Activated CD8-positive, alpha-beta memory T cell treated with anti-CD3 and anti-CD28 coated beads for 36 hours (primary cell): Measurements from ENCODE around the gene VAV1. TPM values are rescaled to one million over a fixed set of nuclear protein-coding genes. Genes with fewer than 3 reads are reported as not detected.

Experiments used
- CTCF ChIA-PET: fragments of 350-600 bp; sonication (Branson Sonifier 250); formaldehyde crosslinking; loops from one replicate; lab custom pipeline; 2021; ENCODE audit warnings: antibody characterized with exemption; lab: Charles Lee
- POLR2A ChIA-PET: fragments of 350-600 bp; sonication (Branson Sonifier 250); formaldehyde crosslinking; loops from one replicate; lab custom pipeline; 2021; ENCODE audit warnings: antibody characterized with exemption; lab: Charles Lee
- total RNA-seq, 2 experiments: library from RNA; stranded (reverse); gene quantifications; one replicate each; pipeline ENCODE4 v1.2.3, GENCODE V29; 2021

VAV1 gene
- total RNA-seq, 2 experiments from 2014 or later: 59.5 to 59.7 TPM

DNA sequence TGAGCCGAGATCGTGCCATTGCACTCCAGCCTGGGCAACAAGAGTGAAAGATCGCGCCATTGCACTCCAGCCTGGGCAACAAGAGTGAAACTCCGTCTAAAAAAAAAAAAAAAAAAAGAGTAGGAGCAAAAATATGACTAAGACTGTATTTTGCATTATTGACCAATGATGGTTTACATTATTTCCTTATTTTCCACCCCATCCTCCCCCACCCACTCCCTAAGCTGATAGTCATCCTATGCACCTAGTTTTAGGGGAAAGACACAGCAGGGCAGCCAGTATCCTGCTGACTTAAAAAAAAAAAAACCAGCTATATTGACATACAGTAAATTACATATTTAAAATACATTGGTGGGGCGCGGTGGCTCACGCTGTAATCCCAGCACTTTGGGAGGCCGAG lies 25.1 kb downstream of the VAV1 start:
- ChIA-PET CTCF (no interaction called here), POLR2A (interaction anchor here (0.7 kb wide), 2 partner anchors 9 to 61 kb away, joined by 5 read pairs; no protein-coding TSS in a partner anchor)

- ChIA-PET CTCF (interaction anchor here (0.8 to 3.7 kb wide), 5 partner anchors 13 to 159 kb away, joined by 3 to 28 read pairs (median 7); partner anchors contain the start of genes SH2D3A and VAV1), POLR2A (interaction anchor here (0.9 to 2.3 kb wide), 6 partner anchors 10 to 318 kb away, joined by 3 to 27 read pairs (median 4); partner anchors contain the start of genes TNFSF14 and VAV1)
These were observed 27.8 kb downstream of the VAV1 start for GRCh38 chr19:6800160-6800790.

DNA sequence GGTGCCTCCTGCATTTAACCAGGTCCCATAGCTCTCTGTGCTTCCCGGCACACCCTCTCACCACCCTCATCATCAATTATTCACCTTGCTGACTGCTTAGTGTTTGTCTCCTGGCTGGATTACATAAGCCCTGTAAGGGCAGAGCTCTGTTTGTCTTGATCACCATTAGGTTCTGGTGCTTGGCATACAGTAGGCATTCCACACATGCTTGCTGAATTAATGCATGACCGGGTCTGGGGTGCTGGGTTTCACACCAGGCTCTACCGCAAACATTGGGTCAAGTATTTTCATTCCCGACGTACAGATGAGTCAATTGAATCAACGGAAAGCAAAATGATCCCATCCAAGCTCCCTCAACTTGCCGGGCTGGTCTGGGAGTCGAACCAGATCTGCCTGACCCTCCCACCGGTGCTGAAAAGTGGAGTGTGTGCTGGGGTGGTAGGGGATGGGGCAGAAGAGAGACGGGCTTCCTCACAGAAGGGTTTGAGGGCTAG lies 28.5 kb downstream of the VAV1 start:
- ChIA-PET CTCF (interaction anchor here (0.6 to 3.7 kb wide), 7 partner anchors 12 to 160 kb away, joined by 3 to 28 read pairs (median 6); partner anchors contain the start of genes SH2D3A and VAV1), POLR2A (interaction anchor here (0.9 to 2.3 kb wide), 7 partner anchors 9 to 319 kb away, joined by 3 to 27 read pairs (median 4); partner anchors contain the start of genes TNFSF14 and VAV1)

- ChIA-PET CTCF (interaction anchor here (0.6 to 3.7 kb wide), 7 partner anchors 12 to 63 kb away, joined by 3 to 28 read pairs (median 6); partner anchors contain the start of genes SH2D3A and VAV1), POLR2A (interaction anchor here (0.6 to 2.3 kb wide), 8 partner anchors 9 to 341 kb away, joined by 3 to 27 read pairs (median 4); partner anchors contain the start of genes TNFSF14 and VAV1)
These were observed 29.1 kb downstream of the VAV1 start for GRCh38 chr19:6801485-6802086.

DNA sequence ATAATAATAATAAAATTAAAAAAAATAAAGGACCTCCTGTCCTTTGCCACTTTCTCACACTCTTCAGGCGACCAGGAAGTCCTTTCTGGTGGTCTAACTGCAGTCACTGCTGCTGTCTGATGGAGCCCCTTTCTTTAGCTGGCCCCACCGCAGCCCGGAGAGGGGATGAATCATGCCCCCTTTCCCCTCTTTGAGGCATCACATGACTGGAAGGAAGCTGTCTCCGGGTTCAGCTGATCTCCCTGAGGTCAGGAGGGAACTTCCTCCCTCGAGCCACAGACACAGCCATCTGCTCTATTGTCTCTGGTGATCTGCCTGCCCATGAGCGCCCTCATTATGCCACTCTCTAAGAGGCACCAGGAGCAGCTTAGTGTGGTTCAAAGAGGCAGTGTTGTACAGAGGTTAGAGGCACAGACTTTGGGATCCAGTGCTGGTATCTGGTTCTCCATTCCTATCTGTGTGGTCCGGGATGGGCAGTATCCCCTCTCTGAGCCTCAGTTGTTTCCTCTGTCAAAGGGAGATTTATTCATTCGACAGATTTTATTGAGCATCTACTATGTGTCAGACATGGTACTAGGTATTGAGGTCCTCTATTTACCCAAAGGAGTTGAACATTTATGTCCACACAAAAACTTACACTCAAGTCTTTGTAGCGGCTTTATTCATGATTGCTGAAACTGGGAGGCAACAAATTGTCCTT lies 30.0 kb downstream of the VAV1 start:
- ChIA-PET POLR2A (interaction anchor here (0.6 to 1.6 kb wide), 4 partner anchors 9 to 342 kb away, joined by 3 to 15 read pairs (median 6); partner anchors contain the start of gene VAV1), CTCF (interaction anchor here (1.0 to 3.7 kb wide), 5 partner anchors 11 to 64 kb away, joined by 4 to 28 read pairs (median 5); partner anchors contain the start of gene VAV1)

GRCh38 chr19:6803036-6803404 lies 30.5 kb downstream of the VAV1 start:
- ChIA-PET CTCF (interaction anchor here (1.6 to 3.7 kb wide), 4 partner anchors 10 to 64 kb away, joined by 4 to 28 read pairs (median 8); partner anchors contain the start of gene VAV1), POLR2A (interaction anchor here (1.0 to 1.6 kb wide), 3 partner anchors 9 to 35 kb away, joined by 3 to 15 read pairs (median 6); partner anchors contain the start of gene VAV1)

DNA sequence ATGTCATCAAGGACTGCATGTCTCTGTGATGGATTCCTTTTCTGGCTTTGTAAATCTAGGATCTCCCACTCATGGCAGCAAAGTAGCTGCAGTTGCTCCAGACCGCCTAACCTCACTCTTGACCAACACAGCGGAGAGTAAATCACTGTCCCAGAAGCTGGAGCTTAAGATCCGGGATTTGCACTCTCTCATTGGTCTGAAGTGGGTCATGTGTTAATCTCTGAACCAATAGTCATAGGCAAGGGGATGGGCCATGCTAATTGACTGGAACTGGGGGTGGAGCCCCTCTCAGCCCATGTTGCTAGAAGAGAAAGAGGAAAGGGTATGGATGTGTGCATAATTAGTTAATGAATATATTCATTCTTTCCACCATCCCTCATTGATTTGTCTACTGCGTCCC lies 34.0 kb downstream of the VAV1 start:
- ChIA-PET CTCF (no interaction called here), POLR2A (interaction anchor here (0.5 kb wide), 1 partner anchor 9 kb away, joined by 5 read pairs; no protein-coding TSS in a partner anchor)

DNA sequence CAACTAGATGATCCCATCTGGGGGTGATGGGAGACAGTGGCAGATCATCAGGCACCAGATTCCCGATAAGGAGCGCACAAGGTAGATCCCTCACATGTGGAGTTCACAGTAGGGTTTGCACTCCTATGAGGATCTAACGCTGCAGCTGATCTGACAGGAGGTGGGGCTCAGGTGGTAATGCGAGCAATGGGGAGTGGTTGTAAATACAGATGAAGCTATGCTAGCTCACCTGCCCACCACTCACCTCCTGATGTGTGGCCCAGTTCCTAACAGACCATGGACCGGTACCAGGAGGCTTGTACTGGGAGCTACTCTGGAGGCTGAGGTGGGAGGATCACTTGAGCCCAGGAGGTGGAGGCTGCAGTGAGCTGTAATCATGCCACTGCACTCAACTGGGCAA lies 34.8 kb downstream of the VAV1 start:
- ChIA-PET POLR2A (no interaction called here), CTCF (interaction anchor here (0.6 to 0.7 kb wide), 3 partner anchors 29 to 103 kb away, joined by 3 to 5 read pairs (median 3); partner anchors contain the start of gene VAV1)

DNA sequence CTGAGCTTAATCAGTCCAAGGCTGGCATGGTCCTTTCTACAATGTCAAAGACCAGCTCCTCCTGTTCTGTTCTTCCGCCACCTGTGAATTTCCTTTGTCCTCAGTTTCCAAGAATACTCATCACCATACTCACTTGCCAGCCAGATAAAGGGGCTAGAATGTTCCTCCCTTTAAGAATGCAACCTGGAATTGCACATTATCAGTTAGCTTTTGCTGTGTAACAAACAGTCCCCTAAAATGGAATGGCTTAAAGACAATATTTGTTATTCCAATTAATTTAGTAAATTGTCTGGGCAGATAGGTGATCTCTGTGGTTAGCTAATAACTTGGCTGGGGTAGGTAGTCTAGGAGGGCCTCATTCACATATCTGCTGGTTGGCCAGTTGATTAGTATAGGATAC lies 36.0 kb downstream of the VAV1 start:
- CTCF ChIA-PET: interaction anchor here (0.9 to 1.0 kb wide), 2 partner anchors 30 to 55 kb away, joined by 3 read pairs; no protein-coding TSS in a partner anchor

GRCh38 chr19:6809262-6809661 lies 36.8 kb downstream of the VAV1 start:
- ChIA-PET POLR2A (no interaction called here), CTCF (interaction anchor here (1.0 kb wide), 1 partner anchor 55 kb away, joined by 3 read pairs; no protein-coding TSS in a partner anchor)

More for the DNA sequence above, 36.0 kb downstream of the VAV1 start:
- POLR2A ChIA-PET: interaction anchor here (1.2 kb wide), 1 partner anchor 36 kb away, joined by 4 read pairs; the partner anchor contains the start of gene VAV1

- CTCF ChIA-PET: interaction anchor here (1.5 kb wide), 1 partner anchor 52 kb away, joined by 4 read pairs; no protein-coding TSS in a partner anchor
These were observed 38.9 kb downstream of the VAV1 start for GRCh38 chr19:6811378-6811777.

GRCh38 chr19:6811906-6812305 lies 39.4 kb downstream of the VAV1 start:
- ChIA-PET POLR2A (interaction anchor here (0.9 to 1.6 kb wide), 2 partner anchors 9 to 39 kb away, joined by 3 to 4 read pairs; partner anchors contain the start of gene VAV1), CTCF (interaction anchor here (1.5 kb wide), 1 partner anchor 52 kb away, joined by 4 read pairs; no protein-coding TSS in a partner anchor)

More at GRCh38 chr19:6811378-6811777, 38.9 kb downstream of the VAV1 start:
- POLR2A ChIA-PET: interaction anchor here (0.9 to 1.6 kb wide), 2 partner anchors 8 to 39 kb away, joined by 3 to 4 read pairs; partner anchors contain the start of gene VAV1

GRCh38 chr19:6812612-6813011 lies 40.1 kb downstream of the VAV1 start:
- ChIA-PET POLR2A (interaction anchor here (1.2 to 1.6 kb wide), 2 partner anchors 12 to 40 kb away, joined by 4 read pairs; partner anchors contain the start of gene VAV1), CTCF (interaction anchor here (2.0 kb wide), 1 partner anchor 11 kb away, joined by 10 read pairs; no protein-coding TSS in a partner anchor)

GRCh38 chr19:6813659-6814058 lies 41.2 kb downstream of the VAV1 start:
- POLR2A ChIA-PET: interaction anchor here (0.6 to 1.2 kb wide), 4 partner anchors 13 to 353 kb away, joined by 3 to 16 read pairs (median 4); no protein-coding TSS in a partner anchor

GRCh38 chr19:6817179-6817578 lies 44.7 kb downstream of the VAV1 start:
- ChIA-PET POLR2A (interaction anchor here (3.1 kb wide), 1 partner anchor 45 kb away, joined by 13 read pairs; the partner anchor contains the start of gene VAV1), CTCF (no interaction called here)

More at GRCh38 chr19:6813659-6814058, 41.2 kb downstream of the VAV1 start:
- CTCF ChIA-PET: interaction anchor here (0.8 to 2.0 kb wide), 6 partner anchors 10 to 53 kb away, joined by 3 to 10 read pairs (median 4); partner anchors contain the start of gene VAV1

- POLR2A ChIA-PET: interaction anchor here (1.0 kb wide), 1 partner anchor 46 kb away, joined by 3 read pairs; the partner anchor contains the start of gene VAV1
- CTCF ChIA-PET: no interaction called here
These were observed 45.7 kb downstream of the VAV1 start for GRCh38 chr19:6818246-6818645.

DNA sequence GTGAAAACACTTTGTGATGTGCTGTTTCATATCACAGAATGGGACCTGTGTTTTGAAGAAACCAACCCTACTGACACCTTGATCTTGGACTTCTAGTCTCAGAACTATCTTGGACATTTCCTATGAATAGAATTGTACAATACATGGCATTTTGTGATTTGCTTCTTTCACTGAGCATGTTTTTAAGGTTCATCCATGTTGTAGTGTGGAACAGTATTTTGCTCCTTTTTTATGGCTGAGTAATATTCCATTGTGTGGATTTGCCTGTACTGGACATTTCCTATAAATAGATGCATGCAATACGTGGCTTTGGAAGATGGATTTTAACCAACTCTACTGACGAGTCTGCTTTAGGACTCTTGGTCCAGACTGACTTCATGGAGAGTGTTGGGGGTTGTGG lies 46.8 kb downstream of the VAV1 start:
- CTCF ChIA-PET: no interaction called here
- POLR2A ChIA-PET: interaction anchor here (1.0 kb wide), 1 partner anchor 47 kb away, joined by 3 read pairs; the partner anchor contains the start of gene VAV1
